K562 (cell line): Measurements from ENCODE around the gene PHETA1. TPM values are rescaled to one million over a fixed set of nuclear protein-coding genes. Genes with fewer than 3 reads are reported as not detected.

Experiments used
- ASH1L ChIP-seq: fragments of 450-650 bp; IDR thresholded peaks from 2 replicates; pipeline ENCODE4 v1.6.1; 2018; ENCODE audit warnings: borderline replicate concordance, mild to moderate bottlenecking, low read depth; ENCODE audit not compliant: partially characterized antibody
- HBP1 ChIP-seq: fragments of 450-650 bp; formaldehyde crosslinking; IDR thresholded peaks from 2 replicates; pipeline ENCODE4 v1.4.0; 2022; ENCODE audit warnings: missing genetic modification characterization
- MCM7 ChIP-seq, 2 experiments: fragments of 450-650 bp; IDR thresholded peaks; 2 replicates each; pipeline ENCODE4 v1.6.1; 2016 to 2018
- PCBP2 ChIP-seq: fragments of 200-400 bp; formaldehyde crosslinking; IDR thresholded peaks from 2 replicates; pipeline ENCODE4 v1.6.1; 2018; ENCODE audit warnings: low read length, low read depth, mild to moderate bottlenecking, moderate library complexity; ENCODE audit not compliant: poor library complexity, severe bottlenecking
- PHB2 ChIP-seq: fragments of 450-650 bp; IDR thresholded peaks from 2 replicates; pipeline ENCODE4 v1.6.1; 2017; ENCODE audit warnings: low read depth
- RHOXF2B ChIP-seq: fragments of 250-450 bp; sonication (Bioruptor Pico); conservative IDR thresholded peaks from 2 replicates; pipeline ENCODE4 v1.5.1; 2021
- RNF2 ChIP-seq: sonication (generic); IDR thresholded peaks from 2 replicates; pipeline ENCODE4 v1.6.1; 2016
- U2AF1 ChIP-seq: fragments of 200-400 bp; formaldehyde crosslinking; optimal IDR thresholded peaks from 2 replicates; pipeline ENCODE3; 2017; ENCODE audit warnings: mild to moderate bottlenecking, low read depth, low read length, moderate library complexity
- ZBTB9 ChIP-seq: fragments of 450-650 bp; formaldehyde crosslinking; IDR thresholded peaks from 2 replicates; pipeline ENCODE4 v1.4.0; 2020; ENCODE audit warnings: mild to moderate bottlenecking, moderate library complexity
- ZNF253 ChIP-seq: fragments of 250-450 bp; sonication (Bioruptor Pico); conservative IDR thresholded peaks from 2 replicates; pipeline ENCODE4 v1.6.1; 2021; ENCODE audit warnings: mild to moderate bottlenecking
- ZNF518B ChIP-seq: fragments of 250-450 bp; sonication (Bioruptor Pico); IDR thresholded peaks from 2 replicates; pipeline ENCODE4 v1.5.0; 2021; ENCODE audit warnings: mild to moderate bottlenecking, moderate library complexity
- ZNF707 ChIP-seq: fragments of 250-450 bp; sonication (Bioruptor Pico); conservative IDR thresholded peaks from 2 replicates; pipeline ENCODE4 v1.8.0; 2022; ENCODE audit warnings: inconsistent platforms, mild to moderate bottlenecking, moderate library complexity
- ZNF780A ChIP-seq: fragments of 250-450 bp; sonication (Bioruptor Pico); IDR thresholded peaks from 2 replicates; pipeline ENCODE4 v1.5.0; 2021; ENCODE audit warnings: mild to moderate bottlenecking
- polyA plus RNA-seq, 8 experiments: library from polyadenylated mRNA; depleted of rRNA in 4 of 8; stranded (reverse) in 5 of 8; unstranded in 3 of 8; fragments of >200 nt; fragmentation: Nextera tagmentation in 2 of 8; fragmentation: Illumina TruSeq in 1 of 8; extraction: Ambion mirVana in 2 of 8; extraction: Trizol in 1 of 8; gene quantifications; 2 replicates each; pipeline versions ENCODE4 v1.2.1 to v1.2.3, GENCODE V29; 2011 to 2014; ENCODE audit warnings: inconsistent platforms in 1 of 8, missing spikeins in 1 of 8
- total RNA-seq, 7 experiments: library from RNA; depleted of rRNA in 6 of 7; stranded (reverse); fragments of >200 nt in 6 of 7; fragmentation: Illumina TruSeq in 2 of 7; extraction: Trizol in 2 of 7; gene quantifications; 2 replicates each; pipeline versions ENCODE4 v1.2.1 to v1.2.3, GENCODE V29; 2011 to 2021; ENCODE audit warnings: low replicate concordance in 1 of 7

The PHETA1 gene
- total and polyA plus RNA-seq, 9 of the 15 experiments (the other 6 are each of a cell fraction or from before 2014, with no cell fraction given): 0.03 to 12.4 (median 3.0) TPM

GRCh38 chr12:111409780-111410430 lies 41.0 kb upstream of the PHETA1 start (continued):
- TF ChIP-seq U2AF1 (no peak), ZBTB9 (CRISPR knock-in tag) (no peak), RNF2 (peak; percentile 54; the same call in 1 of the 2 replicates), RHOXF2B (CRISPR knock-in tag) (no peak), ASH1L (no peak), PHB2 (no peak), HBP1 (CRISPR knock-in tag) (no peak), ZNF518B (CRISPR knock-in tag) (no peak), ZNF253 (CRISPR knock-in tag) (no peak), ZNF780A (CRISPR knock-in tag) (no peak), MCM7 (IDR thresholded peaks at IDR 0.05) (no peak), PCBP2 (no peak), ZNF707 (CRISPR knock-in tag) (no peak)
